IMR-90 (cell line): ENCODE results near the gene TRIM41. TPM values are rescaled to one million over a fixed set of nuclear protein-coding genes. Genes with fewer than 3 reads are reported as not detected.

Source experiments
- ATAC-seq: fragments of 200-7000 bp; cut with Tn5 transposase; 2 replicates; pipeline ENCODE4 v1.9.1; 2020; ENCODE audit warnings: low read depth, mild to moderate bottlenecking, moderate library complexity
- BruUV-seq: library from RNA; stranded (reverse); fragments of 400-500 nt; replicated peaks from 2 replicates; lab custom pipeline; 2021; lab: Mats Ljungman, UMichigan
- CTCF ChIA-PET: fragments of 300-600 bp; formaldehyde crosslinking; extraction: SDS; loops from one replicate; lab custom pipeline; 2021; ENCODE audit warnings: antibody characterized with exemption; lab: Yijun Ruan, JAX
- POLR2A ChIA-PET: fragments of 300-600 bp; sonication (Branson Sonifier 250); formaldehyde crosslinking; loops from one replicate; lab custom pipeline; 2022; ENCODE audit warnings: antibody characterized with exemption; ENCODE audit not compliant: unreplicated experiment; lab: Charles Lee
- DNase-seq: peaks from one replicate; pipeline ENCODE4 v3.0.0; 2013
- H2AFZ ChIP-seq: replicated peaks from 2 replicates; pipeline ENCODE3; 2013; ENCODE audit warnings: low read length, mild to moderate bottlenecking; ENCODE audit not compliant: poor library complexity
- H2AK5ac ChIP-seq: 2 replicates; pipeline ENCODE4 v1.6.1; 2013; ENCODE audit warnings: low read depth, low read length, inconsistent platforms
- H2AK9ac ChIP-seq: replicated peaks from 2 replicates; pipeline ENCODE3; 2013; ENCODE audit warnings: mild to moderate bottlenecking, low read depth, low read length, moderate library complexity; ENCODE audit not compliant: poor library complexity
- H2BK120ac ChIP-seq: 2 replicates; pipeline ENCODE4 v1.6.1; 2013; ENCODE audit warnings: low read depth, low read length, inconsistent platforms
- H2BK15ac ChIP-seq: 3 replicates; pipeline ENCODE4 v1.6.1; 2013; ENCODE audit warnings: low read depth, low read length, inconsistent platforms
- H2BK20ac ChIP-seq: 2 replicates; pipeline ENCODE4 v1.6.1; 2013; ENCODE audit warnings: low read depth, mild to moderate bottlenecking, inconsistent platforms, low read length, moderate library complexity
- H2BK5ac ChIP-seq: 2 replicates; pipeline ENCODE4 v1.6.1; 2013; ENCODE audit warnings: mild to moderate bottlenecking, low read depth, low read length, inconsistent platforms; ENCODE audit not compliant: poor library complexity, severe bottlenecking
- H3K14ac ChIP-seq: replicated peaks from 2 replicates; pipeline ENCODE4 v1.6.1; 2013; ENCODE audit warnings: low read depth, low read length, inconsistent platforms
- H3K18ac ChIP-seq: 2 replicates; pipeline ENCODE4 v1.6.1; 2013; ENCODE audit warnings: low read depth, low read length, control low read depth
- H3K23ac ChIP-seq: 2 replicates; pipeline ENCODE4 v1.6.1; 2013; ENCODE audit warnings: low read depth, low read length, inconsistent platforms
- H3K27ac ChIP-seq: 2 replicates; pipeline ENCODE4 v1.5.1; 2013; ENCODE audit warnings: mild to moderate bottlenecking, control low read depth, low read length; ENCODE audit not compliant: insufficient read depth
- H3K27me3 ChIP-seq: 2 replicates; pipeline ENCODE4 v1.6.1; 2013; ENCODE audit warnings: low read length; ENCODE audit not compliant: control insufficient read depth, insufficient read depth
- H3K36me3 ChIP-seq: 2 replicates; pipeline ENCODE4 v1.6.1; 2013; ENCODE audit warnings: low read length, mixed read lengths; ENCODE audit not compliant: control insufficient read depth, insufficient read depth
- H3K4ac ChIP-seq: 2 replicates; pipeline ENCODE4 v1.6.1; 2013; ENCODE audit warnings: low read depth, low read length, inconsistent platforms
- H3K4me1 ChIP-seq: 2 replicates; pipeline ENCODE4 v1.6.1; 2013; ENCODE audit warnings: low read length, mixed read lengths; ENCODE audit not compliant: control insufficient read depth, insufficient read depth
- H3K4me2 ChIP-seq: 2 replicates; pipeline ENCODE4 v1.6.1; 2013; ENCODE audit warnings: low read depth, mild to moderate bottlenecking, control low read depth, low read length, moderate library complexity
- H3K4me3 ChIP-seq: 2 replicates; pipeline ENCODE4 v1.5.1; 2013; ENCODE audit warnings: low read depth, mild to moderate bottlenecking, control low read depth, low read length, moderate library complexity; ENCODE audit not compliant: insufficient read depth
- H3K56ac ChIP-seq: 2 replicates; pipeline ENCODE4 v1.6.1; 2013; ENCODE audit warnings: low read length, inconsistent platforms; ENCODE audit not compliant: insufficient read depth; ENCODE audit errors: extremely low read depth
- H3K79me1 ChIP-seq, 2 experiments: 2 replicates each; pipeline ENCODE4 v1.6.1; 2013; ENCODE audit warnings: low read length in 2 of 2, inconsistent platforms in 1 of 2, low read depth in 1 of 2
- H3K9ac ChIP-seq: 2 replicates; pipeline ENCODE4 v1.6.1; 2013; ENCODE audit warnings: low read depth, low read length, control low read depth
- H3K9me1 ChIP-seq: 2 replicates; pipeline ENCODE4 v1.6.1; 2013; ENCODE audit warnings: low read length, inconsistent platforms; ENCODE audit not compliant: insufficient read depth
- H3K9me3 ChIP-seq: 2 replicates; pipeline ENCODE4 v1.6.1; 2013; ENCODE audit warnings: low read length; ENCODE audit not compliant: control insufficient read depth, insufficient read depth
- H4K20me1 ChIP-seq: 2 replicates; pipeline ENCODE4 v1.6.1; 2013; ENCODE audit warnings: low read length, inconsistent platforms; ENCODE audit not compliant: insufficient read depth
- H4K5ac ChIP-seq: 2 replicates; pipeline ENCODE4 v1.6.1; 2013; ENCODE audit warnings: mild to moderate bottlenecking, low read depth, low read length, control low read depth
- H4K8ac ChIP-seq, 2 experiments: 2 replicates each; pipeline ENCODE4 v1.6.1; 2013; ENCODE audit warnings: low read depth in 2 of 2, low read length in 2 of 2, control low read depth in 1 of 2, inconsistent platforms in 1 of 2
- H4K91ac ChIP-seq: 2 replicates; pipeline ENCODE4 v1.6.1; 2013; ENCODE audit warnings: low read depth, low read length, inconsistent platforms; ENCODE audit not compliant: insufficient read depth
- CEBPB ChIP-seq: IDR thresholded peaks from 2 replicates; pipeline ENCODE4 v1.6.1; 2012; ENCODE audit warnings: low read depth, low read length, improper control_type of control experiment
- MAZ ChIP-seq: IDR thresholded peaks from 2 replicates; pipeline ENCODE4 v1.6.1; 2012; ENCODE audit warnings: low read depth, mild to moderate bottlenecking, low read length, improper control_type of control experiment, moderate library complexity, borderline replicate concordance
- NFE2L2 ChIP-seq: fragments of 150-350 bp; IDR thresholded peaks from 2 replicates; pipeline ENCODE4 v1.6.1; 2016; ENCODE audit warnings: low read depth, mild to moderate bottlenecking, low read length
- POLR2A ChIP-seq: IDR thresholded peaks from 2 replicates; pipeline ENCODE4 v1.6.1; 2012; ENCODE audit warnings: mild to moderate bottlenecking, low read depth, low read length
- RAD21 ChIP-seq: IDR thresholded peaks from 2 replicates; pipeline ENCODE4 v1.6.1; 2012; ENCODE audit warnings: low read length, improper control_type of control experiment
- RCOR1 ChIP-seq: IDR thresholded peaks from 2 replicates; pipeline ENCODE4 v1.6.1; 2012; ENCODE audit warnings: mild to moderate bottlenecking, low read length, improper control_type of control experiment; ENCODE audit not compliant: insufficient replicate concordance
- SMC3 ChIP-seq: fragments of 150-350 bp; IDR thresholded peaks from 2 replicates; pipeline ENCODE4 v1.6.1; 2016; ENCODE audit warnings: low read depth, mild to moderate bottlenecking, antibody characterized with exemption, low read length, moderate library complexity
- WGBS, 2 experiments: methylation state at CpG; one replicate each; pipeline versions ENCODE4 v1.1.5 to v1.1.7; 2013; ENCODE audit warnings: missing lambda C conversion rate in 2 of 2; ENCODE audit not compliant: insufficient read length in 1 of 2; ENCODE audit errors: extremely low coverage in 2 of 2; 5-methylcytosine and 5-hydroxymethylcytosine counted together
- dilution Hi-C: fragments of 300-500 bp; cut with HindIII; formaldehyde crosslinking; loops from one replicate; pipeline ENCODE4 v1.14.3; 2018; ENCODE audit warnings: low sequenced_read_pairs; ENCODE audit not compliant: unreplicated experiment
- in situ Hi-C: fragments of 300-500 bp; cut with MboI; formaldehyde crosslinking; loops from 3 replicates; pipeline ENCODE4 v1.14.3; 2019; ENCODE audit warnings: low sequenced_read_pairs, inconsistent platforms, mixed read lengths
- intact Hi-C: fragments of 100-400 bp; cut with micrococcal nuclease; formaldehyde crosslinking; loops from 2 replicates; pipeline ENCODE4 v1.10.0; 2022
- polyA plus RNA-seq, 3 experiments: library from polyadenylated mRNA; depleted of rRNA; stranded (reverse); fragments of >200 nt; gene quantifications; 2 replicates each; pipeline ENCODE4 v1.2.3, GENCODE V29; 2012; ENCODE audit warnings: low replicate concordance in 1 of 3
- total RNA-seq: library from RNA; depleted of rRNA; stranded (reverse); fragments of >200 nt; gene quantifications from 2 replicates; pipeline ENCODE4 v1.2.3, GENCODE V29; 2012
- TF ChIP-seq, protein P1 (sequence below): fragments of 150-350 bp; IDR thresholded peaks from 2 replicates; pipeline ENCODE4 v1.6.1; 2016; ENCODE audit warnings: low read depth, mild to moderate bottlenecking, low read length, moderate library complexity, borderline replicate concordance
- TF ChIP-seq, protein P2 (sequence below): fragments of 150-350 bp; IDR thresholded peaks from 2 replicates; pipeline ENCODE4 v1.6.1; 2017; ENCODE audit warnings: mild to moderate bottlenecking, antibody characterized with exemption, low read length, low read depth

Gene TRIM41
- total and polyA plus RNA-seq, 2 of the 4 experiments (the other 2 are of a cell fraction): 5.9 to 15.7 TPM

DNA sequence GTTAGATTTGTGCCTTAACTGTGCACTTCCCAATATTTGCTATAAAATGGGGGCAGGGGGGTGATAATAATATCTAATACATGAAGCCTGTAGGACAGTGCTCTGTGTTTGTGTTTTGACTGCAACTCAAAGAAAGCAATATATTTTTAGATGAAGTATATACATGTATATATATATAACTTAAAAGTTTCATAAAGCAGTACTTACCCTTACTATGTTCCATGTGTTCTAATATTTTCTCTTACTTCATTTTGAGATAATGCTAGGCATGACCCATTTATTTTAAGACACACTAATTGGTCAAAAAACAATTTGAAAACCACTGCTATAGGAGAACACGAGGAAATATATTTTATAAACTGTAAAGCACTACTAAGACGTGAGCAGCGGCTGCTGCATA lies 35.5 kb downstream of the TRIM41 start:
- no peak overlapping the region for H2BK15ac ChIP-seq
- POLR2A ChIA-PET: no interaction called here
- no peak overlapping the region for H3K9ac ChIP-seq
- in situ Hi-C loops (loop anchor here (5.0 to 10.0 kb wide), 2 partner anchors 71 to 454 kb away; partner anchors contain the start of gene MGAT1), intact Hi-C loops (no loop called here), dilution Hi-C loops (no loop called here)
- peaks cover 12 to 59% of the 10 kb centered on the region in 2 experiments; a peak in 3 of 4 replicates for H3K79me1 ChIP-seq
- no peak overlapping the region for H3K14ac ChIP-seq
- H3K27me3 ChIP-seq: no peaks in the 10 kb centered on the region
- H3K27ac ChIP-seq: no peak overlapping the region
- H3K4me1 ChIP-seq: peaks cover 2% of the 10 kb centered on the region; the same call in 1 of the 2 replicates
- ATAC-seq (no peak), DNase-seq (no peak)
- H3K36me3 ChIP-seq: peaks cover 10% of the 10 kb centered on the region; the same call in 1 of the 2 replicates
- no peak overlapping the region for H2BK5ac ChIP-seq
- TF ChIP-seq NFE2L2: no peak
- no peak for TF ChIP-seq RAD21
- no peak for TF ChIP-seq SMC3
- no peak for TF ChIP-seq RCOR1
- TF ChIP-seq POLR2A: no peak
- TF ChIP-seq, protein P1, sequence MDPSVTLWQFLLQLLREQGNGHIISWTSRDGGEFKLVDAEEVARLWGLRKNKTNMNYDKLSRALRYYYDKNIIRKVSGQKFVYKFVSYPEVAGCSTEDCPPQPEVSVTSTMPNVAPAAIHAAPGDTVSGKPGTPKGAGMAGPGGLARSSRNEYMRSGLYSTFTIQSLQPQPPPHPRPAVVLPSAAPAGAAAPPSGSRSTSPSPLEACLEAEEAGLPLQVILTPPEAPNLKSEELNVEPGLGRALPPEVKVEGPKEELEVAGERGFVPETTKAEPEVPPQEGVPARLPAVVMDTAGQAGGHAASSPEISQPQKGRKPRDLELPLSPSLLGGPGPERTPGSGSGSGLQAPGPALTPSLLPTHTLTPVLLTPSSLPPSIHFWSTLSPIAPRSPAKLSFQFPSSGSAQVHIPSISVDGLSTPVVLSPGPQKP: no peak
- no peak for TF ChIP-seq MAZ
- TF ChIP-seq CEBPB: no peak
- TF ChIP-seq, protein P2, sequence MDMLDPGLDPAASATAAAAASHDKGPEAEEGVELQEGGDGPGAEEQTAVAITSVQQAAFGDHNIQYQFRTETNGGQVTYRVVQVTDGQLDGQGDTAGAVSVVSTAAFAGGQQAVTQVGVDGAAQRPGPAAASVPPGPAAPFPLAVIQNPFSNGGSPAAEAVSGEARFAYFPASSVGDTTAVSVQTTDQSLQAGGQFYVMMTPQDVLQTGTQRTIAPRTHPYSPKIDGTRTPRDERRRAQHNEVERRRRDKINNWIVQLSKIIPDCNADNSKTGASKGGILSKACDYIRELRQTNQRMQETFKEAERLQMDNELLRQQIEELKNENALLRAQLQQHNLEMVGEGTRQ: no peak
- H2AK9ac ChIP-seq: no peak overlapping the region
- H3K4ac ChIP-seq: no peak overlapping the region
- H2BK120ac ChIP-seq: no peak overlapping the region
- H4K5ac ChIP-seq: no peak overlapping the region
- no peak overlapping the region for H3K56ac ChIP-seq
- no CpG with 5 or more reads among the region's 3 CpGs for WGBS, 2 experiments
- peak overlapping the region; percentile 26; the same call in 1 of the 2 replicates for H3K4me3 ChIP-seq
- no peaks in the 10 kb centered on the region for H3K9me3 ChIP-seq
- no peak overlapping the region for H2BK20ac ChIP-seq
- H3K23ac ChIP-seq: 0 out of 2 replicates have a peak overlapping the region, but pooled peaks have one; percentile 42
- H4K20me1 ChIP-seq: peaks cover 48% of the 10 kb centered on the region
- CTCF ChIA-PET: no interaction called here
- BruUV-seq: no TSS peak
- peak overlapping the region; percentile 98 for H3K4me2 ChIP-seq
- no peak overlapping the region for H4K91ac ChIP-seq
- H3K9me1 ChIP-seq: peaks cover 7% of the 10 kb centered on the region
- no peak overlapping the region for H3K18ac ChIP-seq
- no peak overlapping the region for H4K8ac ChIP-seq
- no peak overlapping the region for H2AK5ac ChIP-seq
- H2AFZ ChIP-seq: no peak overlapping the region
